Stimulated activated CD4-positive, alpha-beta T cell treated with anti-CD3 and anti-CD28 coated beads, Interleukin-15, amount 100 ng/mL, for 24 hours (primary cell): ENCODE measurements around the gene SNX8.

Source experiments
- DNase-seq: peaks from one replicate; pipeline ENCODE4 v3.0.0-alpha.2; 2020

SNX8 gene

DNA sequence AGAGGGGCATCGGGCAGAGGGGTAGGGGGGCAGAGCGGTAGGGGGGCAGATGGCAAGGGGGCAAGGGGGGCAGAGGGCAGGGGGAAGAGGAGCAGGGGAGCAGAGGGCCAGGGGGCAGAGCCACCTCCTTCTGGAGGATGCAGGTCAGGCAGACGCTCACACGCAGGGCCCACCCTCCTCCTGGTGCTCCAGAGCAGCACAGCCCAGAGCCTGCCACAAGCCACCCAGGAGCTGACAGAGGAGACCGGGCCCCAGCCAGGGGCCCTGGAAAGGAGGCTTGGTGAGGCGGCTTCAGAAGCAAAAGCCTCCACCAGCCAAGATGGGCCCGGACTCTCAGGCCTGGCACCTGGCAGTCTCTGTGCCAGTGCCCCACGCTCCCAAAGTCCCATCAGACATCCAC lies 94.6 kb downstream of the SNX8 start:
- DNase-seq: no peak

DNA sequence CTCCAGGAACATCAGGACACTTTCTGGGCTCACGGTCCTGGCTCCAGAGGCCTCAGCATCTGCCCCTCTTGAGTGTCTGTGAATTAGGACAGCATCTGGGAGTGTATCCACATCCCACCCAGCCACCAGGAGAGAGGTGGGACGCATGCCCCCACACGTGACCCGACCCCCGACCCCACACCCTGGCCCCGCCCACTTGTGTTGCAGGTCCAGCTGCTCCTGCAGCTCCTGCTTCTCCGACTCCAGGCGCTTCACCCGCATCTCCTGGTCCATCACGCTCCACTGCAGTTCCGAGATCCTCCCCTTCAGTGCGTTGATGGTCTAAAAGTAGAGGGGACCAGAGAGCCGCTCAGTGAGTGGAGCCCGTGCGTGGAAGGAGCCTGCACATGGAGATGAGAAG lies 95.1 kb downstream of the SNX8 start:
- DNase-seq: no peak

DNA sequence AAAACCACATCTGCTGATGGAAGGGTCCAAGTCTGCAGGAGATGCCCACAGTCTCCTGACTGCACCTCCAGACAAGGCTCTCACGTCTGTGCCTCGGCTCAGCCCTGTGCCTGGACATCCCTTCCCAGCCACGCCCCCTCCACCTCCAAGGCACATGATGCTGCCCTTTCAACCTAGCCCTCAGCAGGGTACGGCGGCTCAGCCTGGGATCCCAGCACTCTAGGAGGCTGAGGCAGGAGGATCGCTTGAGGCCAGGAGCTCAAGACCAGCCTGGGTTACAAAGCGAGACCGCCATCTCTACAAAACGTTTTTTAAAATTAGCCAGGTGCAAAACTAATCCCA lies 95.8 kb downstream of the SNX8 start:
- DNase-seq: no peak

DNA sequence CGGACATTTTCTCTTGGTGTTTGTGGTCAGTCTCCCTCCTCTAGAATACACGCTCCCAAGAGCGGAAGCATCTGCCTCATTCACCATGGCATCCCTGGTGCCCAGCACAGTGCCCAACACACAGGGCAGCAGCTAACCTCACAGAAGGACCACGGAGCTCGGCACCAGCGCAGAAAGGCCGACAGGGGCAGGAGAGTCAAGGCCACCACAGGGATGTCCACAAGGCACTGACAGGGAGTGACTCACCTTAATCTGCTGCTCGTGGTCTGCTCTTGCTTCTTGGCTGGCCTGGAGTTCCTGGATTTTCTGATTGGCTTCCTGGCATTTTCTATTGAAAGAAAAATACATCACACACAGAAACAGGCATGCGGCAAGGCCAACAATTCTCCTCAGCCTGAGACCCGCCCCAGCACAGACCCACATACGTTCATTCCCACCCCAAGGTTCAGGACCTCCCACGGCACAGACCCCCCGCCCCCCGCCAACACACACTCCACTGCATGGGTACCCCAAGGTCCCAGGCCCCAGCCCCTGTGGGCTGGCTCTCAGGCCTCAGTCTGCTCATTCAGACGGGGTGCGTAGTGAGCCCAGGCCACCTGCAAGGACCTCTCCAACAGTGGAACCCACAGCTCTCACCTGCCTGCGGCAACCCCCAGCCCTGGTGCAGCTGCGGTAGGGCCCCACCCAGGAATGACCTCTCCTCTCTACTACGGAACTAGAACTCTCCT lies 96.4 kb downstream of the SNX8 start:
- DNase-seq: no peak

DNA sequence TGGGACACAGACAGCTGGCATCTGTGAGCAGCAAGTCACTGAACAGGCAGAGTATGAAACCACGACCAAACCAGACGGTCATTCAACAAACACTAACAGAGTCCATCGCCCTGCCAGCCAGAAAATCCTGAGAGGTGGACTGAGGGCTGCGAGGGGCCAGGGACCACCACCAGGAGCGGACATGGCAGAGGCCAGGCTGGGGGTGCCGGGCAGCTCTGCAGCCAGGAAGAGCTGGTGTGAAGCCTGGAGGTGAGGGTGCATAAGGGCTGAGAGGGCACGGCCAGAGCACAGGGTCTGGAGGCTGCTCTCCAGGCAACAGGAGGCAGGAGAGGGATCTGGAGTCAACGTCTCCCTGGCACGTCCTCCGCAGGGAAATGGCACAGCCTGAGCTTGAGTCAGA lies 97.0 kb downstream of the SNX8 start:
- DNase-seq: no peak

DNA sequence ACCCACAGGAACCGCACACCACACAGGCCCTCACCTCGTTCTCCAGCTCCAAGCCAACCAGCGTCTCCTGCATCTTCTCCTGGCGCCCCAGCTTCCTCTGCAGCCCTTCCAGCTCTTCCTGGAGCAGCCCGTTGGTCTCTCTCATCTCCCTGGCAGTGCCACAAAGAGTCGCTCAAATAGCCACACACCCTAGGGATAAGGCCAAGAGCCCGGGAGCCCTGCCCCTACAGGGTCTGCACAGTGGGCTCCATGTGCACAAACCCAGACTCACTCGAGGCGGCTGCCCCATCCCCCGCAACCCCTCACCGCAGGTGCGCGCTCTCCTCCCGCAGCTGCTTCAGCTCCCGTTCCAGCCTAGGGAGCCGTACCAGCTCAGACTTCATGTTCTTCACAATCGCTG lies 98.4 kb downstream of the SNX8 start:
- DNase-seq: no peak

DNA sequence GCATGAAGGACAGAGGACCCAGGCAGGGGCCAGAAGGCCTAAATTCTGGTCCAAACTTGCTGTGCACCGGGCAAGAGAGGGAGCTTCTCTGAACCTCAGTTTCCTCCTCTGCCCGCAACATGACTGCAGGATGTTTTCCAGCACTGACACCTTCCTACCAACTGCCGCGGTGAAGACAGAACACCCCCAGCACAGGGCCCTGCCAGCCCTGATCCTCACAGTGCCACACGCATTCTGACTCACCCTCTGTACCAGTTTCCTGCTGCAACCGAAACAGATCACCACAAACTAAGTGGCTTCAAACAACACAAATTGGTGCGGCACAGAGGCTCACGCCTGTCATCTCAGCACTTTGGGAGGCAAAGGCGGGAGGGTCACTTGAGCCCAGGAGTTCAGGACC lies 99.6 kb downstream of the SNX8 start:
- peak; percentile 15 for DNase-seq

DNA sequence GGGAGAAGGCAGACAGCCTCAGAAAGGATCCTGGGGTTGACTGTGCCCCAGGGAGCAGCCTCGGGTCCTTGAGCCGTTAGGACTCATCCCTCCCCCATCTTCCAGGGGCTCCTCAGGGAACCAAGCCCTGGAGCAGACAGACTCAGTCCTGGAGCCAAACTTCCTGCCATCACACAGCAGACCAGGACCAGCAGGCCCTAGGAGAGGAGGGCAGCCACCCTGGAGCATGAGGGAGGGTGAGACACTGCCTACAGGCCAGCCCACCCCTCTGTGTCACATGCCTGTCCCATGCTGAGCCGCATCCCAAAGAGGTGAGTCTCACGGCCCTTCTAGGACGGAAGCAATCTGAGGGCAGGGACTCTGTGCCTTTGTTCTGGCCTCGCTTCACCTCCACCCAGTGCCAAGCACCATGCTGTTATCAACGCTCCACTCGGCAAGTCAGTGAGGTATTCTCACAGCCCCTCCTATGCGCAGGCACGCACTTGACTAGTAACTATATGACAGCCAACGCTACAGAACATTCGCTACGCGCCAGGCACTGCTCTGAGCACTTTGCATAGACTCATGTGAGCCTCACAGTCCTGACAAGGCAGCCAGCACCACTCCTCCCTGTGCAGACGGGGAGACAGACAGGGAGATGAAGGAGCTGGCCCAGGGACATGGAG lies 100.6 kb downstream of the SNX8 start:
- DNase-seq: no peak

DNA sequence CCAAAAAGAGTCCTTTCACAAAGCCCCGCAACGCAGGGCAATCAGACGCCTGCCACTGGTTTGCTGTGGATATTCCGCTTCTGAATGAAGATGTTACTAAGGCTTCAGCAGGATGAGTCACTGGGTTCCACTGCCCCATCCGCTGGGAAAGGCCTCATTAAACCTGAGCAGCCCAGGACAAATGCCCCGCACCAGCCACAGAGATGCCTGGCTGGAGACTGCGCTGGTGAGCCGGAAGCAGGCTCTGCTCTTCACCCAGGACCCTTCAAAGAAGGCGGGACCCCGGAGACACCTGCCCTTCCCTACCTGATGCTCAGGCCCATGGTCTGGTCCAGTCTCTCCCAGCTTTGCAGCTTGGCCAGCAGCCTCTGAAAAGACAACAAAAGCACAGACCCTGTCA lies 101.3 kb downstream of the SNX8 start:
- no peak for DNase-seq

DNA sequence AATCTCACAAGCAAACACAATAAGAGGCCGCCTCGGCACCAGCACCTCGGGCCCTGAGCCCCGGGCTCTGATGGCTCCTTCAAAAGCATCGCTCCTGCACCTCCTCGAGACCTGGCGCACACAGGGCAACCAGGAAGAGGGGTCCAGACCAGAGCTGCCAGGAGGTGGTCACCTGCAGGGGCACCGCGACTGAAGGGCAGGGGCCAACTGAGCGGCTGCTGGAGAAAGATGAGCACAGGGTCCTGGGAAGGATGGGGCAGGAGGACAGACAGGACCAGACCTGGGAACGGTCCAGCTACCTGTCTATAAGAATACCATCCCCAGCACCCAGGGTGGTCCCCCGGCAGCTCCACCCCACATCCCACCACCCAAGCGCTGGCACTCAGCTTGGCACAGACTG lies 102.3 kb downstream of the SNX8 start:
- no peak for DNase-seq

DNA sequence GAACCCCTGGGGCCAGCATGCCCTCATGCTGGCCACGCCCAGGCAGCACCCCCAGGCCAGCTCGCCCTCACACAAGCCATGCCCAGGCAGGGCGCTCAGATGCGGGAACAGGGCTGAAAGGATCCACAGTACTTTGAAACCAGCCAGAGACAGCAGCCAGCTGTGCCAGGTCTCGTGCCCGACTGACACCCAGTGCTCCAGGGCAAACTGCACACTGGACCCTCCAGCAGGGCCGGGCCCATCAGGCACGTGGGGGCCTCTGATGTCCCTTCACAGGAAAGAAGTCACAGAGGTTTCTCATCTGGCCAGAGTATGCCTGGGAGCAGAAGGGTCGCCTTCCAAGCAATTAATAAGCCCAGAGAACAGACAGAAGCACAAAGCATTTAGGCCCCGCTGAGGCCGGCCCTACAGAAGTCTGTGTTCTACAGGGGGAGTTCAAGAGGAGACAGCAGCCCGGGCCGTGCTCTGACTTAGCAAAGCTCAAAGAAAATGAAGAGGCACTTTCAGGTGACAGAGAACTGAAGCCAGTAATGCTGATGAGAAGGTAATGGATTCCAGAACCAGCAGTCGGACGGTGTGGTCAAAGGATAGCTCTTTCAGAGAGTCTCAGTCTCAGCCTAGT lies 102.9 kb downstream of the SNX8 start:
- no peak for DNase-seq

DNA sequence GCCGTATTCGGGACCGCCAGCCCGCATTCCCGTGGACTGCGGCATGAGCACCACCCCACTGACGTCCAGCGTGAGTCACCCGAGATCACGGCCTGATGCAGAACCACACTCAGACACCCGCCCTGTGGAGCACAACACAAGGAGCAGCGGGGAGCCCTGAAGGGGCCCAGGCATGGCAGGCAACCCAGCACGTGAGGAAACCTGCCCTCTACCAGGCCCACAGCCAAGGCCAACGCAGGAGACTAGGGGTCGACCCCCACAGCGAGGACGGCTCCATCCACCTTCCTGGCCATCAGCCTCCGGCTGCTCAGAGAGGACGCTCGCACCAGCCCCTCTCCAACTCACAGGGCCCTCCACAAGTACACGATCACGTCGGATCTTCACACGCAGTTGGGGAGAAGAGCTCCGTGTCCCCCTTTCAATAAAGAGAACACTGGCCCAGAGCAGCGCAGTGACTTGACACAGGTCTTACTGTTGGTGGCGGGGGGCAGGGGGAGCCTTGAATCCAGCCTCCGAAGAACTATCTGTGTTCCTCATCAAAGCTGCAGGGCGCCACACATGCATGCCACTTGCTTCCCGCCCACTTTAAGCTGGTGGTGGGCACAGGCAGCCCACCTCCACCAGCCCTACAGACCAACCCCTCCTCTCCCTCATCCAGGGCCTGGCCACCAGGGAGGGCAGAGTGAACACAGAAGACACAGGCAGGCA lies 103.5 kb downstream of the SNX8 start:
- DNase-seq: no peak

DNA sequence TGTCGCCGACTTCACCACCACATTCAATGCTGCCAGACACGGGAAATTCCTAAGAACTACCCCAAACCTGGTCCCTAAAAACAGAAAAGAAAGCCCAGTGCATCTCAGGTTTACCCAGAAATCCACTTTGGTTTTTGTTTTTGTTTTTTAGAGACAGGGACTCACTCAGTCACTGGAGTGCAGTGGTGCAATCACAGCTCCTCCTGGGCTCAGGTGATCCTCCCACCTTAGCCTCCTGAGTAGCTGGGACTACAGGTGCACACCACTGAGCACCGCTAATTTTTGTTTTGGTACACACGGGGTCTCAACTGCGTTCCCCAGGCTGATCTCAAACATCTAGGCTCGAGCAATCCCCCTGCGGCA lies 104.3 kb downstream of the SNX8 start:
- no peak for DNase-seq

DNA sequence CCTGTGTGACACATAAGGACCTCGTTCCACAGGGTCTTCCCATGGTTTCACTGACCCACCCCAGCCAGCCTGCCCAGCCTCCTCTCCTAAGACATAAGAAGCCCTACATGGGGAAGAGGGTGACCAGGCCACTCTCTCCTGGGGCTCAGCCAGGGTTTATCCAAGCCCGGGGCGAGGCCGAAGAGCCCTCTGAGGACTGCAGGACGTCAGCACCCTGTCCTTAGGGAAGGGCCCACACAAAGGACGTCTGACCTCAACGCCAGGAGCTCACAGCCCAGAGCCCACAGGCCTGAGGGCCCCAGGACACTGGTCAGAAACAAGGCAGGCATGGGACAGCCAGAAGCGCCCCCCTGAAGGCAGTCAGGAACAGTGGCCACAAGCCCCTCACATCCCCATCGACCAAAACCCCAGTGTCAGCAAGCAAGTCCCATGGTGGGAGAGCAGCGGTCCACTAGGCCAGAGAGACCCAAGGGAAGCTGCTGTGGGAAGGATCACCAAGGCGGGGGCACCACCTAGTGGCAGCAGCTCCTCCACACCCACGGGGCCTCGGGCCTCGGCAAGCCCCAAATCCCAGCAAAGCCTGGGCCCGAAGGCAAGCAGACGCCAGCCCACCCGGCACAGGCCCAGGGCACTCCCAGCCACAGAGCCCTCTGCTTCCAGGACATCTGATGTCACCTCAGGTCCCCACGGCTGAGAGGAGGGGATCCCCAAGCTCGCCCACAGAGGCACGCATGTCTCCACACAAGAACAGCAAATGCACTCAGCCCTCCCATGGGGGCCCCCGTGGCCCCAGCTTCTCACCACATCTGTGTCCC lies 104.9 kb downstream of the SNX8 start:
- DNase-seq: peak; percentile 61

DNA sequence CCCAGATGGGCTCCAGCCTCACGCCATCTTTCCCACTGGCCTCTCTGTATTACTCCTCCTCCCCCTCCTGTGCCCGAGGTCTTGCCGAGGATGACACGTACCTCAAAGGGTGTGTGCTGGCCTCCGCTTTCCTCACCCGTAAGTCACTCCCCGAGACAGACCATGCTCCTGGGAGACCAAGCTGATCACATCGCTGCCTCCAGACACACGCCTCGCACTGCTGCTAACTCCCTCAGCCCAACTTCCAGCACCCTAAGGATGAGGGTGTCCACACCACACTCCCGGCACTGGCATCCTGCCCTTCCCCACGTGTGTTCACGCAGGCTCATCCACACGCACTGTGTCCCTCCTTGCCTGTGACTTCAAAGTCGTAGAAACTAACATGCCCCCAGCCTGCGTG lies 105.5 kb downstream of the SNX8 start:
- no peak for DNase-seq

DNA sequence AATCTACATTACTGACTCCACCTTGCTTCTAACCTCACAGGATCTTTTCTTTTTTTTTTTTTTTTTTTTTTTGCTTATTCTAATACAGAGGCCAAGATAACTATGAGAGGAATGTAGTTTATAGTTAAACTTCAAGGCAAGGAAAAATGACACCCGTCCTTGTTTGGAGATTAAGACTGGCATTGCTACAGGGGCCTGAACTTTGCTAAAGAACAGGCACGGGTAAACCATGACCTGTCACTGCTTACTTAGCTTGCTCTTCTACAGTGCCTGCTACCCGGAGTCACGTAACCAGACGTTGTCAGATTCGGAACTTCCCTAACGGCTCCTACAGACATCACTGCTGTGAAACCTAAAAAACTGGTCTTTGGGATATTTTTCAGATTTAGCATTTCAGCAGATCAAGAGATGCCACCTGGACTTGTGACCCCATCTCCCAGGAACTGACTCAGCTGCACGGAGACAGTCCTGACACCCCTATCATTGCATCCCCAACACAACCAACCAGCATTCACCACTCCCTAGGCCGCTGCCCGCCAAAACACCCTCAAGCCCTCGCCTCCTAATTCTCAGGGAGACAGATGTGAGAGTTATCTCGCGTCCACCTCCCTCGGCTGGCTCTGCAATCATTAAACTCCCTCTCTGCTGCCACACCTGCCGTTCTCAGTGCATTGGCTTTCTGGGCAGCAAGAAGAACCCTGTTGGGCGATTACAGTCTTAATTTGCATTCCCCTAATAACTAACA lies 109.0 kb downstream of the SNX8 start:
- DNase-seq: no peak

DNA sequence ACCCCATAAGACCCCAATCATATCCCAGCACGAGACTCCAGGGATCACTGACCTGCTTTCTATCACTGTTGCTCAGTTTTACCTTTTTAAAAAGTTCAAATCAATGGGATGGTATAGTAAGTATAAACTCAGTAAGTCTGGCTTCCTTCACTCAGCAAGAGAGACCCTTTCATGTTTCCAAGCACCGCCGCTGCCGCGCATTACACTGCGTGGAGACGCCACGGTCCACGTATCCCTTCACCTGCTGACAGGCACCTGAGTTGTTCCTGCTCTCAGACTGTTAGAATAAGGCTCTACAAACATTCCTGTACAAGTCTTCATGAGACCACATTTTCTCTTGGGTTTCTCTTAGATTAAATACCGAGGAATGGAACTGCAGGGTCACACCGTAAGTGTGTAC lies 109.8 kb downstream of the SNX8 start:
- DNase-seq: no peak

DNA sequence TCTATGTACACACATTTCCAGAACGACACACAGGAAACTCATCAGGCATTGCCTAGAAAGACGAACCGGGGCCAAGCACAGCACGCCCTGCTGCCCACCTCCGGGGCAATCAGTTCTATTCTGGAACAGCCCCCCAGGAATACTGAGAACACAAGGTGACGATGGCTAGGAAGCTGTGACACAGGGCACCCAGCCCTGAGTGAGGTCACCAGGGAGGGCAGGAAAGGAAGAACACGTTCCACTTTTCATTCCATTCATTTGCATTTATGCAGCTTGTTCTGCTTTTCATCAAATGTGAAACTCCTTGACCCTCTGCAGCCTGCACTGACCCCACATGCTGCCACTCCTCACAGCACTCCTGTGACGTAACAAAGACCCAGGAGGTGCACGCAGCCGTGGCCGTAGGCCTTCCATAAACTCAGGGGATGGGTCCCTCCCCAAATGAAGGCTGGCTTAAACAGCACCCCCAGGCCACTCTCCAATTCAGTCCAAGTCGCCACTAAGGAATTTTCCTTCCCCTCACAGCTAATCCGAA lies 110.4 kb downstream of the SNX8 start:
- DNase-seq: no peak

DNA sequence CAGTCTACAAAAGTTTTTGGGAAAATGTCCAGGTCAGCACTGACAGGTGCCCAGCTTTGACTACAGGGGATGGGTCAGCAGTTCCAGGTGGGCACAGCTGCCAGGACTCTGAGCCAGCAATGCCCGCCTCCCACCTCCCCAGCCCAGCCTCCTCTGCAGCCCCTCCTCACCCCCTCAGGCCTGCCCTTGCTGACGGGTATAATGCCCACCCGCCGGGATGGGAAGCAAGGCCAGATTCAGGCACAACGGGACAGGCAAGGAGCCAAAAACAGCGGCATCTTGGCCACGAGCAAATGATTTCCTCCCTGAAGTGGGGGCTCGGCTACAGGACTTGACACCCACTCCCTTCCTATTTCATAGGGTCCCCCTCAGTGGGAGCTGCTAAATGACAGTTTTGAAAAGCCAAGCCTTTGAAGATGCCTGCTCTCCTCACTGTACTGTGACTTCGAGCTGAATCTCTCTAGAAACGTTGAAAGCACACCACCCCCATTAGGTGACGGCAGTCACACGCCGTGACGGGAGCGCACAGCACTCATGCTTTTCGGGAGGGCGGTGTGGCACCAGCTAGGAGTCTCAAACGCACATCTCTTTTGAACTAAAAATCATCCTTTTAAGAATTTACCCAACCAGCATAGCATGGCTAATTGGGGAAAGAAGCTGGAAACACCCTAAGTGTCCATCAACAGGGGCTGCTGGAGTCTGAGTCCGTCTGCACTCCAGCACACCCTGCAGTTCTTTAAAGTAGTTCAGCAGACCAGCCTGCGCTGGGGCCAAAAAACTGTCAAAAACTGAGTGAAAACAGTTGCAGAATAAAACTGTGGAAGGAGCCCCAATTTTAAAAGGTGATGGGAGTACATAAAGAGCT lies 111.1 kb downstream of the SNX8 start:
- DNase-seq: no peak

DNA sequence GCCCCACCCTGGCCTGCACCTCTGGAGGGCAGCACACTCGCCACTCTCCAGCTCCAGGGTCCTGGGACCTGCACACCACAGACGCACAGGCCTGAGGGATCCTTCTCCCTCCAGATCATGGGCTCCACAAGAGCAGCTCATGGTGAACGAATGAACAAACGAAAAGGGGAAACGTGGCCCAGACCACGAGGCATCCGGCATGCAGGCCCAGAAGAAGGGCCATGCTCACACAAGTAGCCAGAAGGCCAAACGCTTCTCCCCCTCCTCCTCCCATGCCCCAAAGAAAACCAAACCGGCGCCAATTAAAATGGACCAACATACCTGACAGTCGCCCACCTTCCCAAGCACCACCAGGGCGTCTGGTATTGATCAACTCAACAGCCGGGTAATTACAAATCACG lies 111.9 kb downstream of the SNX8 start:
- DNase-seq: no peak
